ENCODE measurements around the gene RNF157. TPM values are rescaled to one million over a fixed set of nuclear protein-coding genes. Genes with fewer than 3 reads are reported as not detected.
"Not testable (repeated sequence)": the region's sequence is repeated elsewhere in the genome, so short reads cannot be mapped to it uniquely, and the experiment has no call there.

Gene RNF157
- total and polyA plus RNA-seq, 8 donors, result 0.79 to 11.1 (median 8.2) TPM

DNA sequence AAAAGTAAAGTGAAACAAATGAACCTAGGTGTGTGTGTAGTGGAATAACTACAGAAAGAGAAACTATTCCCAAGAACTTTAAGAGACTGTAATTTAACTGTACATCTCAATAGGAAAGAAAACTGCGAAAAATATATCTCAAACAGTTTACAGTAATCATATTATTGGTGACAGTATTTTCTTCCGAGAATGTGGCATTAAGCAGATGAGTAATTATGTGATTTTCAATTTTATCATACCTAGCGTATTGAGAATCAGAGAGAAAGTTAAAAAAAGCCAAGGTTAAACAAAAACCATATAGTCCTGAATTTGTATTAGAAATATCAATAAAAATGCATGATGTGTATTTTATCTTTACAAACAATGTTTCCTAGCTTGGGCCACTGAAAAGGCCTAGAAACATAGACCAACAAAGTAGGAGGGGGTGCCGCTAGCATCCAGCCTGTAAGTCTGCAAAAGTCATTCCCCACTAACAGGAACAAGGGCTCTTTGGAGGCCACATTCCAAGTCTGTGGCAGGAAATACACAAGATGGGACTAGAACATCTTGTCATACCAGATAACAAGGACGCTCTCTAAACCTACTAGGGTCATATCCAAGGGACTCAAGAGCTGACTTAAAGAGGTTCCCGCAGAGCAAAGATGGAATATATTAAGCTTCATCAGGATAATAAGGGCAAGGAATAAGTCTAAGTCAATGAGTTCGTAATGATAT lies 20.5 kb downstream of the RNF157 start:
- Histone ChIP-seq H3K4me3 (no peak overlapping the region), H3K27ac (no peak overlapping the region), H3K36me3 (no peaks in the 10 kb centered on the region), H3K4me1 (no peaks in the 10 kb centered on the region), H3K9me3 (no peaks in the 10 kb centered on the region), H3K27me3 (no peaks in the 10 kb centered on the region)
- intact Hi-C loops (cut with DNase I), result no loop called here
- DNase-seq, result no peak
- no peak for ATAC-seq
- TF ChIP-seq, protein P1, sequence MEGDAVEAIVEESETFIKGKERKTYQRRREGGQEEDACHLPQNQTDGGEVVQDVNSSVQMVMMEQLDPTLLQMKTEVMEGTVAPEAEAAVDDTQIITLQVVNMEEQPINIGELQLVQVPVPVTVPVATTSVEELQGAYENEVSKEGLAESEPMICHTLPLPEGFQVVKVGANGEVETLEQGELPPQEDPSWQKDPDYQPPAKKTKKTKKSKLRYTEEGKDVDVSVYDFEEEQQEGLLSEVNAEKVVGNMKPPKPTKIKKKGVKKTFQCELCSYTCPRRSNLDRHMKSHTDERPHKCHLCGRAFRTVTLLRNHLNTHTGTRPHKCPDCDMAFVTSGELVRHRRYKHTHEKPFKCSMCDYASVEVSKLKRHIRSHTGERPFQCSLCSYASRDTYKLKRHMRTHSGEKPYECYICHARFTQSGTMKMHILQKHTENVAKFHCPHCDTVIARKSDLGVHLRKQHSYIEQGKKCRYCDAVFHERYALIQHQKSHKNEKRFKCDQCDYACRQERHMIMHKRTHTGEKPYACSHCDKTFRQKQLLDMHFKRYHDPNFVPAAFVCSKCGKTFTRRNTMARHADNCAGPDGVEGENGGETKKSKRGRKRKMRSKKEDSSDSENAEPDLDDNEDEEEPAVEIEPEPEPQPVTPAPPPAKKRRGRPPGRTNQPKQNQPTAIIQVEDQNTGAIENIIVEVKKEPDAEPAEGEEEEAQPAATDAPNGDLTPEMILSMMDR (IDR thresholded peaks at IDR 0.05), result no peak

DNA sequence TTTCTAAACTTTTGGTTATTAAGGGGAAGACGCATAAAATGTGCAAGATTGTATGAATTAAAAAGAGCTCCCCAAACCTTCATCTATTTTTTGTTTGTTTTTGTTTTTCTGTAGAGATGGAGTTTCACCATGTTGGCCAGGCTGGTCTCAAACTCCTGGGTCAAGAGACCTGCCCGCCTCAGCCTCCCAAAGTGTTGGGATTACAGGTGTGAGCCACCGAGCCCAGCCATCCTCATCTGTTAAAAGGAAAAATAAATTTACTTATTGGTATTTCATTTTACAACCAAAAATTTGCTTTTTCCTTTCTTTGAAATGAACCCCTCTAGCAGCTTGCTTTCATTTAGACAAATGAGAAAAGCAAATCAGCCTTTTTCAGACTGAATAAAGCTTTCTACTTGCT lies 23.2 kb downstream of the RNF157 start:
- TF ChIP-seq, protein P1 (IDR thresholded peaks at IDR 0.05), result no peak
- no peak for DNase-seq
- Histone ChIP-seq H3K9me3 (no peaks in the 10 kb centered on the region), H3K27ac (no peak overlapping the region), H3K4me3 (no peak overlapping the region), H3K4me1 (no peaks in the 10 kb centered on the region), H3K36me3 (no peaks in the 10 kb centered on the region), H3K27me3 (no peaks in the 10 kb centered on the region)
- no peak for ATAC-seq
- intact Hi-C loops (cut with DNase I), result no loop called here

DNA sequence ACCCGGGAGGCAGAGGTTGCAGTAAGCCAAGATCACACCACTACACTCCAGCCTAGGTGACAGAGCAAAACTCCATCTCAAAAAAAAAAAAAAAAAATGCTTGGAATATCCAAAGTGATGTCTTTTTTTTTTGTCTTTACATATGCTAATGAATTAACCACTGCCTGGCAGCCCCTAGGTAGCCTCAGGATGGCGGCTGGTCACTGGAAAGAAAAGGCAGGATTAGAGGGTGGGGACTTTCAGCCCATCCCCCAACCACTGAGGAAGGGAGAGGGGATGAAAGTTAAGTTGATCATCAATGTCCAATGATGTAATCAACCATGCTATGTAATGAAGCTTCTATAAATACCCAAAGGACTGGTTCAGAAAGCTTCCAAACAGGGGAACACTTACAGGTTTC lies 26.8 kb downstream of the RNF157 start:
- DNase-seq (no peak), ATAC-seq (no peak)
- Histone ChIP-seq H3K4me3 (no peak overlapping the region), H3K4me1 (no peaks in the 10 kb centered on the region), H3K36me3 (no peaks in the 10 kb centered on the region), H3K27me3 (no peaks in the 10 kb centered on the region), H3K9me3 (no peaks in the 10 kb centered on the region), H3K27ac (no peak overlapping the region)
- intact Hi-C loops (cut with DNase I), result no loop called here
- TF ChIP-seq, protein P1 (IDR thresholded peaks at IDR 0.05), result no peak

DNA sequence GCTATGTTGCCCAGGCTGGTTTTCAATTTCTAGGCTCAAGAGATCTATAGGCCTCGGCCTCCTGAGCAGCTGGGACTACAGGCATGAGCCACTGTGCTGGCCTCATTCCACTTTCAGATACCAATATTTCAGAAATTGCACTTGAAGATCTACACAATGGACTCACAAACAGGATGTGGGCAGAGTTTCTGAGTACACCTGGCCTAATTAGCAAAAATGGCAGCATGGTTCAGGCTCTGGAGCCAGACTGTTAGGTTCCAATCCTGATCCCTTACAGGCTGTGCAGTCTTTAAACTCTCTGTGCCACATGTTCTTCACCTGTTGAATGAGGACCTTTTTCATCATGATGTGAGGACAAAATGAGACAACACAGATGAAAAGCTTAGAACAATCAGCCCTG lies 32.2 kb downstream of the RNF157 start:
- DNase-seq, result no peak
- no peak for ATAC-seq
- Histone ChIP-seq H3K27ac (no peak overlapping the region), H3K36me3 (no peaks in the 10 kb centered on the region), H3K4me3 (no peak overlapping the region), H3K9me3 (no peaks in the 10 kb centered on the region), H3K27me3 (no peaks in the 10 kb centered on the region), H3K4me1 (peaks cover 0 to 12% of the 10 kb centered on the region in 2 donors)
- TF ChIP-seq, protein P1 (IDR thresholded peaks at IDR 0.05), result no peak
- intact Hi-C loops (cut with DNase I), result no loop called here

DNA sequence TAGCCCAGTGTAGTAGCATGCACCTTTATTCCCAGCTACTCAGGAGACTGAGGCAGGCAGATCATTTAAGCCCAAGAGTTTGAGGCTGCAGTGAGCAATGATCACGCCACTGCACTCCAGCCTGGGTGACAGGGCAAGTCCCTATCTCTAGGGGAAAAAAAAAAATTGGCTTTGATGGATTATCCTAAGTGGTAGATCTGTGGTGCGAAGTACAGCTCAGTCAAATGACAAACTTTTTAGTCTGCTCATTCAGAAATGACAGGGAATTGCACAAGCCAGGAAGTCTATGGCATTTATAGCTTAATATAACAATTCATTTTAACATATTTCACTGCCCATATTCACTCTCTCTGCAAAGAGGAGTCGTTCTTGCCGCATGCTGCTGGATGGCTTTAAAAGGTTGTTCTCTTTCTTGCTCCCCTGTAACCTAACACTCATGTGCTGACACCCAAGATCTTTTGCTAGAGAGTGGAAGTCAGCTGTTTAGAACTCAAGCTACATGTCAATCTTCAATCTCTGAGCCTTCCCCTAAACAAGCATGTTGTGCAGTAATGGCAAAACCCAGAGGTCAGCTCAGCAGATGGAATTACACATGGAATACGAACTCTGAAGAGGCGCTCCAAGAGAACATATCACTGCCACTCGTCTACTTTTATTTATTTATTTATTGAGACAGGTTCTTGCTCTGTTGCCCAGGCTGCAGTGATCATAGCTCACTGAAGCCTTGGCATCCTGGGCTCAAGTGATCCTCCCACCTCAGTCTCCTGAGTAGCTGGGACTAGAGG lies 32.8 kb downstream of the RNF157 start:
- Histone ChIP-seq H3K4me3 (no peak overlapping the region), H3K9me3 (no peaks in the 10 kb centered on the region), H3K27me3 (no peaks in the 10 kb centered on the region), H3K4me1 (peaks cover 0 to 12% of the 10 kb centered on the region in 2 donors), H3K36me3 (no peaks in the 10 kb centered on the region), H3K27ac (no peak overlapping the region)
- TF ChIP-seq, protein P1 (IDR thresholded peaks at IDR 0.05), result no peak
- ATAC-seq (no peak), DNase-seq (no peak)
- intact Hi-C loops (cut with DNase I), result no loop called here

DNA sequence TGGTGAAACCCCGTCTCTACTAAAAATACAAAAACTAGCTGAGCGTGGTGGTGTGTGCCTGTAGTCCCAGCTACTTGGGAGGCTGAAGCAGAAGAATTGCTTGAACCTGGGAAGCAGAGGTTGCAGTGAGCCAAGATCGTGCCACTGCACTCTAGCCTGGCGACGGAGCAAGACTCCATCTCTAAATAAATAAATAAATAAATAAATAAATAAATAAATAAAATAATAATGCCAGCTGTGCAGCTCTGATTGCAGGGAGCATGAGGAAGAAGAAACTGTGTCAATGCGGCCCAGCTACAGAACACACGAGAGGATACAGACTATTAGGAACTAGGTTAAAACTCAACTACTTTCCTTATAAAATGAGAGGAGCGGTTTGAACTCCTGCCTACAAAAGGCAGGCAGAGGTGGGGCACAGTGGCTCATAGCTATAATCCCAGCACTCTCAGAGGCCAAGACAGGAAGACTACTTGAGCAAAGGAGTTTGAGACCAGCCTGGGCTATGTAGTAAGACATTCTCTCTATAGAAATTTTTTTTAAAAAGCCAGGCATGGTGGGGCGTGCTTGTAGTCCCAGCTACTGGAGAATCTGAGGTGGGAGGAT lies 34.6 kb downstream of the RNF157 start:
- DNase-seq; H3K27me3 ChIP-seq; ATAC-seq; H3K27ac ChIP-seq; H3K9me3 ChIP-seq; H3K36me3 ChIP-seq; intact Hi-C loops (cut with DNase I); H3K4me3 ChIP-seq: not testable (repeated sequence)
- H3K4me1 ChIP-seq, result peaks cover 0 to 12% of the 10 kb centered on the region in 2 donors
